ENCODE data around the gene XPC.

The XPC gene

GRCh38 chr3:14208977-14209394 lies 30.6 kb upstream of the XPC start:
- no peaks in the 10 kb centered on the region for H3K36me3 ChIP-seq (ENCODE audit: control insufficient read depth, insufficient read depth, low read length)
- peaks cover 9% of the 10 kb centered on the region for H3K4me1 ChIP-seq (ENCODE audit: control insufficient read depth, insufficient read depth, low read length)
- no peaks in the 10 kb centered on the region for H3K9me3 ChIP-seq (ENCODE audit: control insufficient read depth, low read length)
- H3K4me3 ChIP-seq (ENCODE audit: insufficient read depth, low read depth, low read length) = no peak overlapping the region
- no peak overlapping the region for H3K27ac ChIP-seq (ENCODE audit: insufficient read depth, low read depth, low read length, poor library complexity, severe bottlenecking)
- 73 to 84% methylated on average over 5 of the region's 5 CpGs for WGBS, 2 experiments
- no peaks in the 10 kb centered on the region for H3K27me3 ChIP-seq (ENCODE audit: control insufficient read depth, insufficient read depth, low read length, poor library complexity, severe bottlenecking)

GRCh38 chr3:14208168-14208567 lies 29.8 kb upstream of the XPC start:
- Histone ChIP-seq H3K4me3 (ENCODE audit: insufficient read depth, low read depth, low read length) (no peak overlapping the region), H3K4me1 (ENCODE audit: control insufficient read depth, insufficient read depth, low read length) (peaks cover 9% of the 10 kb centered on the region), H3K9me3 (ENCODE audit: control insufficient read depth, low read length) (no peaks in the 10 kb centered on the region), H3K36me3 (ENCODE audit: control insufficient read depth, insufficient read depth, low read length) (no peaks in the 10 kb centered on the region), H3K27me3 (ENCODE audit: control insufficient read depth, insufficient read depth, low read length, poor library complexity, severe bottlenecking) (no peaks in the 10 kb centered on the region), H3K27ac (ENCODE audit: insufficient read depth, low read depth, low read length, poor library complexity, severe bottlenecking) (no peak overlapping the region)
- 89 to 93% methylated on average over 3 to 4 of the region's 4 CpGs for WGBS, 2 experiments

GRCh38 chr3:14206548-14207177 lies 28.3 kb upstream of the XPC start:
- Histone ChIP-seq H3K27me3 (ENCODE audit: control insufficient read depth, insufficient read depth, low read length, poor library complexity, severe bottlenecking) (no peaks in the 10 kb centered on the region), H3K4me1 (ENCODE audit: control insufficient read depth, insufficient read depth, low read length) (peaks cover 9% of the 10 kb centered on the region), H3K27ac (ENCODE audit: insufficient read depth, low read depth, low read length, poor library complexity, severe bottlenecking) (no peak overlapping the region), H3K4me3 (ENCODE audit: insufficient read depth, low read depth, low read length) (no peak overlapping the region), H3K9me3 (ENCODE audit: control insufficient read depth, low read length) (no peaks in the 10 kb centered on the region), H3K36me3 (ENCODE audit: control insufficient read depth, insufficient read depth, low read length) (no peaks in the 10 kb centered on the region)
- 87 to 88% methylated on average over 6 of the region's 6 CpGs for WGBS, 2 experiments

GRCh38 chr3:14204515-14205284 lies 26.3 kb upstream of the XPC start:
- Histone ChIP-seq H3K4me1 (ENCODE audit: control insufficient read depth, insufficient read depth, low read length) (no peaks in the 10 kb centered on the region), H3K9me3 (ENCODE audit: control insufficient read depth, low read length) (no peaks in the 10 kb centered on the region), H3K4me3 (ENCODE audit: insufficient read depth, low read depth, low read length) (no peak overlapping the region), H3K27me3 (ENCODE audit: control insufficient read depth, insufficient read depth, low read length, poor library complexity, severe bottlenecking) (no peaks in the 10 kb centered on the region), H3K36me3 (ENCODE audit: control insufficient read depth, insufficient read depth, low read length) (no peaks in the 10 kb centered on the region), H3K27ac (ENCODE audit: insufficient read depth, low read depth, low read length, poor library complexity, severe bottlenecking) (no peak overlapping the region)
- 93 to 94% methylated on average over 11 of the region's 11 CpGs for WGBS, 2 experiments

- Histone ChIP-seq H3K27me3 (ENCODE audit: control insufficient read depth, insufficient read depth, low read length, poor library complexity, severe bottlenecking) (no peaks in the 10 kb centered on the region), H3K4me1 (ENCODE audit: control insufficient read depth, insufficient read depth, low read length) (no peaks in the 10 kb centered on the region), H3K4me3 (ENCODE audit: insufficient read depth, low read depth, low read length) (no peak overlapping the region), H3K36me3 (ENCODE audit: control insufficient read depth, insufficient read depth, low read length) (no peaks in the 10 kb centered on the region), H3K27ac (ENCODE audit: insufficient read depth, low read depth, low read length, poor library complexity, severe bottlenecking) (no peak overlapping the region), H3K9me3 (ENCODE audit: control insufficient read depth, low read length) (no peaks in the 10 kb centered on the region)
- 62 to 64% methylated on average over 10 of the region's 10 CpGs for WGBS, 2 experiments
Observed at GRCh38 chr3:14203521-14204079, 25.2 kb upstream of the XPC start.

- Histone ChIP-seq H3K9me3 (ENCODE audit: control insufficient read depth, low read length) (no peaks in the 10 kb centered on the region), H3K4me3 (ENCODE audit: insufficient read depth, low read depth, low read length) (no peak overlapping the region), H3K36me3 (ENCODE audit: control insufficient read depth, insufficient read depth, low read length) (peaks cover under 1% of the 10 kb centered on the region), H3K4me1 (ENCODE audit: control insufficient read depth, insufficient read depth, low read length) (no peaks in the 10 kb centered on the region), H3K27ac (ENCODE audit: insufficient read depth, low read depth, low read length, poor library complexity, severe bottlenecking) (no peak overlapping the region), H3K27me3 (ENCODE audit: control insufficient read depth, insufficient read depth, low read length, poor library complexity, severe bottlenecking) (no peaks in the 10 kb centered on the region)
- 79 to 81% methylated on average over 23 of the region's 23 CpGs for WGBS, 2 experiments
Observed at GRCh38 chr3:14202874-14203520, 24.6 kb upstream of the XPC start.

GRCh38 chr3:14201940-14202684 lies 23.7 kb upstream of the XPC start:
- H3K9me3 ChIP-seq (ENCODE audit: control insufficient read depth, low read length) = no peaks in the 10 kb centered on the region
- H3K4me1 ChIP-seq (ENCODE audit: control insufficient read depth, insufficient read depth, low read length) = no peaks in the 10 kb centered on the region
- H3K4me3 ChIP-seq (ENCODE audit: insufficient read depth, low read depth, low read length) = no peak overlapping the region
- WGBS, 2 experiments = 93 to 96% methylated on average over 7 of the region's 7 CpGs
- peaks cover 7% of the 10 kb centered on the region for H3K36me3 ChIP-seq (ENCODE audit: control insufficient read depth, insufficient read depth, low read length)
- no peaks in the 10 kb centered on the region for H3K27me3 ChIP-seq (ENCODE audit: control insufficient read depth, insufficient read depth, low read length, poor library complexity, severe bottlenecking)
- no peak overlapping the region for H3K27ac ChIP-seq (ENCODE audit: insufficient read depth, low read depth, low read length, poor library complexity, severe bottlenecking)

- WGBS, 2 experiments = 88 to 93% methylated on average over 4 of the region's 4 CpGs
- Histone ChIP-seq H3K36me3 (ENCODE audit: control insufficient read depth, insufficient read depth, low read length) (peaks cover 7% of the 10 kb centered on the region), H3K27ac (ENCODE audit: insufficient read depth, low read depth, low read length, poor library complexity, severe bottlenecking) (no peak overlapping the region), H3K27me3 (ENCODE audit: control insufficient read depth, insufficient read depth, low read length, poor library complexity, severe bottlenecking) (no peaks in the 10 kb centered on the region), H3K9me3 (ENCODE audit: control insufficient read depth, low read length) (no peaks in the 10 kb centered on the region), H3K4me3 (ENCODE audit: insufficient read depth, low read depth, low read length) (no peak overlapping the region), H3K4me1 (ENCODE audit: control insufficient read depth, insufficient read depth, low read length) (no peaks in the 10 kb centered on the region)
Observed at GRCh38 chr3:14200841-14201240, 22.4 kb upstream of the XPC start.

- no peaks in the 10 kb centered on the region for H3K4me1 ChIP-seq (ENCODE audit: control insufficient read depth, insufficient read depth, low read length)
- no peak overlapping the region for H3K4me3 ChIP-seq (ENCODE audit: insufficient read depth, low read depth, low read length)
- peaks cover 7% of the 10 kb centered on the region for H3K36me3 ChIP-seq (ENCODE audit: control insufficient read depth, insufficient read depth, low read length)
- WGBS, 2 experiments = 85 to 92% methylated on average over 4 of the region's 4 CpGs
- H3K9me3 ChIP-seq (ENCODE audit: control insufficient read depth, low read length) = no peaks in the 10 kb centered on the region
- H3K27ac ChIP-seq (ENCODE audit: insufficient read depth, low read depth, low read length, poor library complexity, severe bottlenecking) = no peak overlapping the region
- H3K27me3 ChIP-seq (ENCODE audit: control insufficient read depth, insufficient read depth, low read length, poor library complexity, severe bottlenecking) = no peaks in the 10 kb centered on the region
Observed at GRCh38 chr3:14200276-14200675, 21.9 kb upstream of the XPC start.
